ENCODE measurements around the gene LRRC61.
"Not testable (repeated sequence)": the region's sequence is repeated elsewhere in the genome, so short reads cannot be mapped to it uniquely, and the experiment has no call there.

Gene LRRC61

GRCh38 chr7:150314639-150315239, 8.4 kb upstream of the LRRC61 start:
- no peaks in the 10 kb centered on the region for H3K27me3 Mint-ChIP-seq
- H3K27ac Mint-ChIP-seq: no peak overlapping the region
- intact Hi-C loops (cut with micrococcal nuclease): no loop called here
- H3K36me3 Mint-ChIP-seq (ENCODE audit: low read depth): no peaks in the 10 kb centered on the region
- no peaks in the 10 kb centered on the region for H3K9me3 Mint-ChIP-seq
- no peak overlapping the region for H3K4me3 Mint-ChIP-seq
- peaks cover 10% of the 10 kb centered on the region for H3K4me1 Mint-ChIP-seq (ENCODE audit: low read depth)

GRCh38 chr7:150316987-150317386, 6.2 kb upstream of the LRRC61 start:
- H3K27me3 Mint-ChIP-seq; H3K27ac Mint-ChIP-seq; H3K9me3 Mint-ChIP-seq; H3K36me3 Mint-ChIP-seq (ENCODE audit: low read depth); intact Hi-C loops (cut with micrococcal nuclease); H3K4me3 Mint-ChIP-seq: not testable (repeated sequence)
- H3K4me1 Mint-ChIP-seq (ENCODE audit: low read depth): peaks cover 21% of the 10 kb centered on the region

GRCh38 chr7:150317748-150318444, 5.3 kb upstream of the LRRC61 start:
- intact Hi-C loops (cut with micrococcal nuclease): no loop called here
- H3K4me1 Mint-ChIP-seq (ENCODE audit: low read depth): peaks cover 24% of the 10 kb centered on the region
- H3K36me3 Mint-ChIP-seq (ENCODE audit: low read depth): no peaks in the 10 kb centered on the region
- H3K9me3 Mint-ChIP-seq: no peaks in the 10 kb centered on the region
- no peak overlapping the region for H3K27ac Mint-ChIP-seq
- peaks cover 5% of the 10 kb centered on the region for H3K27me3 Mint-ChIP-seq
- no peak overlapping the region for H3K4me3 Mint-ChIP-seq

GRCh38 chr7:150321788-150322113, 1.4 kb upstream of the LRRC61 start:
- Mint-ChIP-seq H3K4me1 (ENCODE audit: low read depth) (peaks cover 51% of the 10 kb centered on the region), H3K9me3 (no peaks in the 10 kb centered on the region), H3K27me3 (peaks cover 18% of the 10 kb centered on the region), H3K27ac (no peak overlapping the region), H3K36me3 (ENCODE audit: low read depth) (no peaks in the 10 kb centered on the region), H3K4me3 (no peak overlapping the region)
- intact Hi-C loops (cut with micrococcal nuclease): no loop called here

GRCh38 chr7:150322114-150322832, 882 bp upstream of the LRRC61 start:
- peaks cover 57% of the 10 kb centered on the region for H3K4me1 Mint-ChIP-seq (ENCODE audit: low read depth)
- intact Hi-C loops (cut with micrococcal nuclease): no loop called here

GRCh38 chr7:150323682-150324372, 672 bp downstream of the LRRC61 start:
- Mint-ChIP-seq H3K27me3 (peaks cover 18% of the 10 kb centered on the region), H3K36me3 (ENCODE audit: low read depth) (no peaks in the 10 kb centered on the region), H3K4me1 (ENCODE audit: low read depth) (peaks cover 58% of the 10 kb centered on the region), H3K9me3 (no peaks in the 10 kb centered on the region), H3K27ac (peak overlapping the region; percentile 63), H3K4me3 (peak overlapping the region; percentile 76)
- intact Hi-C loops (cut with micrococcal nuclease): no loop called here

More at GRCh38 chr7:150322114-150322832, 882 bp upstream of the LRRC61 start:
- Mint-ChIP-seq H3K4me3 (peak overlapping the region; percentile 76), H3K36me3 (ENCODE audit: low read depth) (no peaks in the 10 kb centered on the region), H3K27me3 (peaks cover 18% of the 10 kb centered on the region), H3K9me3 (no peaks in the 10 kb centered on the region), H3K27ac (peak overlapping the region; percentile 63)

- H3K27me3 Mint-ChIP-seq: peaks cover 18% of the 10 kb centered on the region
- H3K27ac Mint-ChIP-seq: peak overlapping the region; percentile 63
- H3K9me3 Mint-ChIP-seq: no peaks in the 10 kb centered on the region
- H3K36me3 Mint-ChIP-seq (ENCODE audit: low read depth): no peaks in the 10 kb centered on the region
- intact Hi-C loops (cut with micrococcal nuclease): no loop called here
- peaks cover 58% of the 10 kb centered on the region for H3K4me1 Mint-ChIP-seq (ENCODE audit: low read depth)
- H3K4me3 Mint-ChIP-seq: peak overlapping the region; percentile 32
Observed at GRCh38 chr7:150324373-150324961, 1.3 kb downstream of the LRRC61 start.

- Mint-ChIP-seq H3K36me3 (ENCODE audit: low read depth) (no peaks in the 10 kb centered on the region), H3K27me3 (peaks cover 18% of the 10 kb centered on the region), H3K9me3 (no peaks in the 10 kb centered on the region), H3K4me3 (peak overlapping the region; percentile 18), H3K4me1 (ENCODE audit: low read depth) (peaks cover 58% of the 10 kb centered on the region), H3K27ac (peak overlapping the region; percentile 63)
- intact Hi-C loops (cut with micrococcal nuclease): no loop called here
Observed at GRCh38 chr7:150325110-150325611, 2.0 kb downstream of the LRRC61 start.

- Mint-ChIP-seq H3K27ac (no peak overlapping the region), H3K4me3 (no peak overlapping the region), H3K9me3 (no peaks in the 10 kb centered on the region), H3K4me1 (ENCODE audit: low read depth) (peaks cover 56% of the 10 kb centered on the region), H3K36me3 (ENCODE audit: low read depth) (no peaks in the 10 kb centered on the region), H3K27me3 (peaks cover 18% of the 10 kb centered on the region)
- intact Hi-C loops (cut with micrococcal nuclease): no loop called here
Observed at GRCh38 chr7:150325901-150326300, 2.7 kb downstream of the LRRC61 start.

- intact Hi-C loops (cut with micrococcal nuclease): no loop called here
- Mint-ChIP-seq H3K4me1 (ENCODE audit: low read depth) (peaks cover 49% of the 10 kb centered on the region), H3K36me3 (ENCODE audit: low read depth) (no peaks in the 10 kb centered on the region), H3K27me3 (peaks cover 17% of the 10 kb centered on the region), H3K27ac (no peak overlapping the region), H3K9me3 (no peaks in the 10 kb centered on the region), H3K4me3 (no peak overlapping the region)
Observed at GRCh38 chr7:150326657-150327268, 3.6 kb downstream of the LRRC61 start.

- Mint-ChIP-seq H3K4me1 (ENCODE audit: low read depth) (peaks cover 47% of the 10 kb centered on the region), H3K4me3 (no peak overlapping the region), H3K27me3 (peaks cover 17% of the 10 kb centered on the region), H3K36me3 (ENCODE audit: low read depth) (no peaks in the 10 kb centered on the region), H3K27ac (no peak overlapping the region), H3K9me3 (no peaks in the 10 kb centered on the region)
- intact Hi-C loops (cut with micrococcal nuclease): no loop called here
Observed at GRCh38 chr7:150327308-150327707, 4.2 kb downstream of the LRRC61 start.

- H3K27ac Mint-ChIP-seq: no peak overlapping the region
- intact Hi-C loops (cut with micrococcal nuclease): no loop called here
- H3K4me3 Mint-ChIP-seq: no peak overlapping the region
- no peaks in the 10 kb centered on the region for H3K36me3 Mint-ChIP-seq (ENCODE audit: low read depth)
- no peaks in the 10 kb centered on the region for H3K9me3 Mint-ChIP-seq
- H3K4me1 Mint-ChIP-seq (ENCODE audit: low read depth): peaks cover 27% of the 10 kb centered on the region
- H3K27me3 Mint-ChIP-seq: peaks cover 5% of the 10 kb centered on the region
Observed at GRCh38 chr7:150329331-150330120, 6.4 kb downstream of the LRRC61 start.

All from dendritic cell treated with granulocyte-macrophage colony-stimulating factor and Interleukin-4, amounts not matched to agents 40 ng/mL and 50 ng/mL, for 4 days (primary cell).